Immature natural killer cell (primary cell): ENCODE results near the gene FNDC3B. TPM values are rescaled to one million over a fixed set of nuclear protein-coding genes. Genes with fewer than 3 reads are reported as not detected.

Experiments used
- DNase-seq, 3 donors: peaks; one replicate each; pipeline ENCODE4 v3.0.0; 2022; ENCODE audit warnings: mixed read lengths in 1 of 3
- H3K27ac Mint-ChIP-seq, 6 donors: one replicate each; pipeline ENCODE4 v1.8.0; 2020; ENCODE audit warnings: mixed read lengths in 6 of 6, mild to moderate bottlenecking in 5 of 6, inconsistent platforms in 4 of 6, moderate library complexity in 3 of 6
- H3K27me3 Mint-ChIP-seq, 3 donors: one replicate each; pipeline ENCODE4 v1.8.0; 2020 to 2021; ENCODE audit warnings: low read depth in 3 of 3, mild to moderate bottlenecking in 3 of 3, mixed read lengths in 3 of 3, moderate library complexity in 3 of 3, inconsistent platforms in 1 of 3
- H3K36me3 Mint-ChIP-seq, 3 donors: one replicate each; pipeline ENCODE4 v1.8.0; 2020; ENCODE audit warnings: mixed read lengths in 3 of 3, inconsistent platforms in 2 of 3, mild to moderate bottlenecking in 2 of 3
- H3K4me1 Mint-ChIP-seq, 2 donors: one replicate each; pipeline ENCODE4 v1.8.0; 2020; ENCODE audit warnings: inconsistent platforms in 2 of 2, mild to moderate bottlenecking in 2 of 2, mixed read lengths in 2 of 2, moderate library complexity in 1 of 2
- H3K4me3 Mint-ChIP-seq, 5 donors: one replicate each; pipeline ENCODE4 v1.8.0; 2020; ENCODE audit warnings: mild to moderate bottlenecking in 5 of 5, mixed read lengths in 5 of 5, inconsistent platforms in 3 of 5, moderate library complexity in 3 of 5
- H3K9me3 Mint-ChIP-seq, 6 donors: one replicate each; pipeline ENCODE4 v1.8.0; 2020; ENCODE audit warnings: mild to moderate bottlenecking in 6 of 6, mixed read lengths in 6 of 6, inconsistent platforms in 4 of 6, moderate library complexity in 3 of 6
- polyA plus RNA-seq, 3 donors: library from polyadenylated mRNA; unstranded; fragments of 300-500 nt; fragmentation: Illumina TruSeq; gene quantifications; one replicate each; pipeline ENCODE4 v1.2.3, GENCODE V29; 2021

The FNDC3B gene
- polyA plus RNA-seq, 3 donors from 2014 or later, result 19.7 to 46.1 (median 24.4) TPM

GRCh38 chr3:172209333-172210321 lies 170.2 kb downstream of the FNDC3B start:
- Mint-ChIP-seq H3K4me1 (peaks cover 76 to 93% of the 10 kb centered on the region in 2 donors), H3K36me3 (peaks cover 15 to 16% (median 16%) of the 10 kb centered on the region in 3 donors), H3K27ac (peak overlapping the region; percentile 60 to 87 (median 84)), H3K9me3 (peaks cover 0 to 8% (median 2%) of the 10 kb centered on the region in 6 donors), H3K27me3 (peaks cover 0 to 6% (median 1%) of the 10 kb centered on the region in 3 donors), H3K4me3 (peak overlapping the region; percentile 62 to 81 (median 72))
- DNase-seq, result no peak

- peaks cover 0 to 5% (median 1%) of the 10 kb centered on the region in 6 donors for H3K9me3 Mint-ChIP-seq
- peak overlapping the region in 2 of 5 donors; percentile 30 to 51 for H3K4me3 Mint-ChIP-seq
- peak overlapping the region; percentile 35 to 84 (median 68) for H3K27ac Mint-ChIP-seq
- peaks cover 78 to 92% of the 10 kb centered on the region in 2 donors for H3K4me1 Mint-ChIP-seq
- peaks cover 0 to 6% (median 1%) of the 10 kb centered on the region in 3 donors for H3K27me3 Mint-ChIP-seq
- DNase-seq, result no peak
- H3K36me3 Mint-ChIP-seq, result peaks cover 10 to 13% (median 13%) of the 10 kb centered on the region in 3 donors
These were observed 171.0 kb downstream of the FNDC3B start for GRCh38 chr3:172210355-172210754.

- H3K27ac Mint-ChIP-seq, result peak overlapping the region in 4 of 6 donors; percentile 2 to 71 (median 23)
- H3K4me3 Mint-ChIP-seq, result no peak overlapping the region
- no peak for DNase-seq
- no peaks in the 10 kb centered on the region for H3K9me3 Mint-ChIP-seq
- H3K27me3 Mint-ChIP-seq, result peaks cover 0 to 6% (median 1%) of the 10 kb centered on the region in 3 donors
- H3K4me1 Mint-ChIP-seq, result peaks cover 77 to 90% of the 10 kb centered on the region in 2 donors
- H3K36me3 Mint-ChIP-seq, result peaks cover 4 to 5% (median 5%) of the 10 kb centered on the region in 3 donors
These were observed 171.7 kb downstream of the FNDC3B start for GRCh38 chr3:172211123-172211522.

- Mint-ChIP-seq H3K4me3 (peak overlapping the region; percentile 26 to 73 (median 53)), H3K4me1 (peaks cover 81 to 90% of the 10 kb centered on the region in 2 donors), H3K27me3 (peaks cover 0 to 6% (median 1%) of the 10 kb centered on the region in 3 donors), H3K36me3 (no peaks in the 10 kb centered on the region), H3K9me3 (no peaks in the 10 kb centered on the region), H3K27ac (peak overlapping the region; percentile 19 to 66 (median 52))
- DNase-seq, result no peak
These were observed 173.8 kb downstream of the FNDC3B start for GRCh38 chr3:172213200-172213599.

GRCh38 chr3:172213904-172214303 lies 174.5 kb downstream of the FNDC3B start:
- peaks cover 81 to 90% of the 10 kb centered on the region in 2 donors for H3K4me1 Mint-ChIP-seq
- no peaks in the 10 kb centered on the region for H3K36me3 Mint-ChIP-seq
- peak overlapping the region in 4 of 5 donors; percentile 53 to 73 (median 61) for H3K4me3 Mint-ChIP-seq
- no peaks in the 10 kb centered on the region for H3K9me3 Mint-ChIP-seq
- peaks cover 0 to 6% (median 1%) of the 10 kb centered on the region in 3 donors for H3K27me3 Mint-ChIP-seq
- H3K27ac Mint-ChIP-seq, result peak overlapping the region; percentile 19 to 77 (median 54)
- DNase-seq, result no peak

- peaks cover 0 to 3% (median 0%) of the 10 kb centered on the region in 3 donors for H3K27me3 Mint-ChIP-seq
- no peaks in the 10 kb centered on the region for H3K9me3 Mint-ChIP-seq
- no peak overlapping the region for H3K27ac Mint-ChIP-seq
- H3K4me1 Mint-ChIP-seq, result peaks cover 86 to 94% of the 10 kb centered on the region in 2 donors
- no peak overlapping the region for H3K4me3 Mint-ChIP-seq
- DNase-seq, result no peak
- no peaks in the 10 kb centered on the region for H3K36me3 Mint-ChIP-seq
These were observed 176.9 kb downstream of the FNDC3B start for GRCh38 chr3:172216267-172216666.

GRCh38 chr3:172216911-172217310 lies 177.5 kb downstream of the FNDC3B start:
- peak overlapping the region in 2 of 6 donors; percentile 27 to 76 for H3K27ac Mint-ChIP-seq
- H3K4me1 Mint-ChIP-seq, result peaks cover 87 to 94% of the 10 kb centered on the region in 2 donors
- H3K9me3 Mint-ChIP-seq, result no peaks in the 10 kb centered on the region
- no peak overlapping the region for H3K4me3 Mint-ChIP-seq
- no peak for DNase-seq
- H3K27me3 Mint-ChIP-seq, result peaks cover 0 to 3% (median 0%) of the 10 kb centered on the region in 3 donors
- no peaks in the 10 kb centered on the region for H3K36me3 Mint-ChIP-seq

- Mint-ChIP-seq H3K27me3 (no peaks in the 10 kb centered on the region), H3K4me1 (peaks cover 87 to 94% of the 10 kb centered on the region in 2 donors)
These were observed 178.5 kb downstream of the FNDC3B start for GRCh38 chr3:172217877-172218276.

GRCh38 chr3:172218350-172219323 lies 179.3 kb downstream of the FNDC3B start:
- H3K27me3 Mint-ChIP-seq, result no peaks in the 10 kb centered on the region
- H3K27ac Mint-ChIP-seq, result peak overlapping the region; percentile 75 to 88 (median 78)
- DNase-seq, result no peak
- H3K9me3 Mint-ChIP-seq, result no peaks in the 10 kb centered on the region
- H3K4me3 Mint-ChIP-seq, result peak overlapping the region; percentile 20 to 56 (median 31)
- H3K36me3 Mint-ChIP-seq, result no peaks in the 10 kb centered on the region
- H3K4me1 Mint-ChIP-seq, result peaks cover 87 to 94% of the 10 kb centered on the region in 2 donors

More at GRCh38 chr3:172217877-172218276, 178.5 kb downstream of the FNDC3B start:
- no peak for DNase-seq
- peak overlapping the region in 3 of 6 donors; percentile 75 to 81 (median 76) for H3K27ac Mint-ChIP-seq
- H3K4me3 Mint-ChIP-seq, result no peak overlapping the region
- no peaks in the 10 kb centered on the region for H3K36me3 Mint-ChIP-seq
- no peaks in the 10 kb centered on the region for H3K9me3 Mint-ChIP-seq

GRCh38 chr3:172219750-172220149 lies 180.4 kb downstream of the FNDC3B start:
- Mint-ChIP-seq H3K27me3 (no peaks in the 10 kb centered on the region), H3K27ac (peak overlapping the region; percentile 57 to 88 (median 78)), H3K4me1 (peaks cover 87 to 94% of the 10 kb centered on the region in 2 donors), H3K36me3 (no peaks in the 10 kb centered on the region), H3K9me3 (no peaks in the 10 kb centered on the region), H3K4me3 (peak overlapping the region in 3 of 5 donors; percentile 20 to 56 (median 56))
- DNase-seq, result no peak

GRCh38 chr3:172221547-172221946 lies 182.2 kb downstream of the FNDC3B start:
- Mint-ChIP-seq H3K27me3 (no peaks in the 10 kb centered on the region), H3K4me1 (peaks cover 87 to 92% of the 10 kb centered on the region in 2 donors), H3K9me3 (no peaks in the 10 kb centered on the region), H3K27ac (peak overlapping the region in 2 of 6 donors; percentile 9 to 62), H3K4me3 (no peak overlapping the region), H3K36me3 (no peaks in the 10 kb centered on the region)
- DNase-seq, result no peak

- H3K4me1 Mint-ChIP-seq, result peaks cover 79 to 93% of the 10 kb centered on the region in 2 donors
These were observed 183.2 kb downstream of the FNDC3B start for GRCh38 chr3:172222478-172223071.

More at GRCh38 chr3:172222478-172223071, 183.2 kb downstream of the FNDC3B start:
- DNase-seq, result no peak
- Mint-ChIP-seq H3K27ac (peak overlapping the region in 3 of 6 donors; percentile 8 to 37 (median 9)), H3K36me3 (peaks cover under 1 to 9% (median 8%) of the 10 kb centered on the region in 3 donors), H3K27me3 (no peaks in the 10 kb centered on the region), H3K9me3 (no peaks in the 10 kb centered on the region), H3K4me3 (no peak overlapping the region)
